Measurements from ENCODE around the gene NRIP1. TPM values are rescaled to one million over a fixed set of nuclear protein-coding genes. Genes with fewer than 3 reads are reported as not detected.
A peak's percentile ranks its signal among the peaks of the same experiment; 100 is the strongest.

The NRIP1 gene
- total RNA-seq, 1 experiment from 2014 or later = 19.1 TPM

DNA sequence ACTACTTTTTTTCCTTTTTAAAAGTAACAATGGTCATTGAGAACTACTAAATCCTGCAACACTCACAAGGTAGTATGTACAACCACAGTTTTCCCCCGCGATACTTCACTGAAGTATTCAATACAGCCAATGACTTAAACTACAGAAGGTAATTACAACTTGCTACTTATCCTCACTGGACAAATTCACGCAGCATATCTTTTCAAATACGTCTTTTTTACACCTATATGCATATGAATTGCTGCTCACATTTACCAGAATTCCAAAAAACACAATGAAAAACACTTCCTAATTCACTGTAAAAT lies 12.4 kb downstream of the NRIP1 start:
- BruUV-seq (replicated peaks) = no TSS peak
- DNase-seq (ENCODE audit: low read depth, low spot score) (no peak), ATAC-seq (peak; percentile 37; the same call in 1 of the 2 replicates)
- in situ Hi-C loops (cut with HindIII; ENCODE audit: low pct_unique_long_range_greater_than_20kb, low sequenced_read_pairs) (no loop called here), intact Hi-C loops (cut with micrococcal nuclease; ENCODE audit: unreplicated experiment) (no loop called here)
- Histone ChIP-seq H3K27me3 (ENCODE audit: control insufficient read depth, insufficient read depth, low read length) (no peaks in the 10 kb centered on the region), H3K9me3 (ENCODE audit: control insufficient read depth, insufficient read depth, low read depth, low read length) (no peaks in the 10 kb centered on the region), H3K36me3 (ENCODE audit: control insufficient read depth, insufficient read depth, low read length) (no peaks in the 10 kb centered on the region), H3K4me3 (ENCODE audit: low read depth in 2 of 2, low read length in 2 of 2) (peak overlapping the region; percentile 1 to 29; a peak in 2 of 4 replicates), H3K27ac (ENCODE audit: low read length) (peak overlapping the region; percentile 71), H3K4me1 (ENCODE audit: control insufficient read depth, insufficient read depth, low read length) (peaks cover 31% of the 10 kb centered on the region)
- ChIA-PET POLR2A (no interaction called here), CTCF (no interaction called here)
- TF ChIP-seq TCF7L2 (IDR thresholded peaks at IDR 0.05; ENCODE audit: low read depth, low read length) (no peak), REST (IDR thresholded peaks at IDR 0.05; ENCODE audit: insufficient read depth in 1 of 2, low read depth in 2 of 2, low read length in 1 of 2) (no peak)

DNA sequence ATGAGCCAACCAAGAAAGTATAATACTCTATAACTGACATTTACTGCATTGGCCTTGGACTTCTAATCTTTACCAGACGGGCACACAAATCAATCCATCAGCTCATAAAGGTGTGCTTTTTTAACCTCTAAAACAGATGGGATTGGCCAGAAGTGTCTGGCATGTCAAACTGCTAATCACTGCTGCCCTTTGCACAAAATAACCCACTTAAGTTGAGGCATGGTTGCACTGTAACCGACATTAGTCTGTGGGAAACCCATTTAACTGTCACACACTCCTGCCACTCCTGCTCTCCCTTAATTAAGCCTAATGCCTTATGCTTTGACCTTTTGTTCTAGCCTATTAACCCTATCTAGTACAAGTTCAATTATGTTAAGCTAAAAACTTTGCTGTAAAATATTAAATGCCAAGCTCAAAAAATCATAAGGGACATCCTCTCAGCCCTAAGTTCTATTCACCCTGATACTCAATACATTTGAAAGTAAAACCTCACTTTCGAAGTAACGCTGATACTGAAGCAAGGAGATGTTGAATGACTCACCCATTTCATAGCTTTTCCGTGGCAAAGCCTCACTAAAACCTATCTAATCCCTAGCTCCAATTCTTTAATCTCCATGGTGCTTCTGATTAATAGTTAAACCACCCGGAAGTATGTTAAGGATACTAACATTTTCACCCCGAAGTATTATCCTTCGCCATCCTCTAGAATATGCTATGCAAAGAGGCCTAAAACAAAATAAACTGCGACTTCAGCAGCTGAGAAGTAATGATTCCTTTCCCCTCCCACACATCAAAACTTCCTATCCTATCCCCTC lies 12.9 kb downstream of the NRIP1 start:
- peak; percentile 63 for ATAC-seq
- in situ Hi-C loops (cut with HindIII; ENCODE audit: low pct_unique_long_range_greater_than_20kb, low sequenced_read_pairs) = no loop called here
- BruUV-seq (replicated peaks) = no TSS peak
- no peaks in the 10 kb centered on the region for H3K27me3 ChIP-seq (ENCODE audit: control insufficient read depth, insufficient read depth, low read length)
- ChIA-PET CTCF (no interaction called here), POLR2A (no interaction called here)
- H3K36me3 ChIP-seq (ENCODE audit: control insufficient read depth, insufficient read depth, low read length) = no peaks in the 10 kb centered on the region
- peak overlapping the region; percentile 71 for H3K27ac ChIP-seq (ENCODE audit: low read length)
- no peak for DNase-seq (ENCODE audit: low read depth, low spot score)
- no peak for TF ChIP-seq TCF7L2 (IDR thresholded peaks at IDR 0.05; ENCODE audit: low read depth, low read length)
- no peak for TF ChIP-seq SIN3A (IDR thresholded peaks at IDR 0.05; ENCODE audit: borderline replicate concordance, insufficient read depth, low read depth, low read length)
- TF ChIP-seq REST (IDR thresholded peaks at IDR 0.05; ENCODE audit: insufficient read depth in 1 of 2, low read depth in 2 of 2, low read length in 1 of 2) = no peak
- no peak for TF ChIP-seq POLR2AphosphoS5 (IDR thresholded peaks at IDR 0.05; ENCODE audit: low read depth, low read length)
- TF ChIP-seq, protein P1, sequence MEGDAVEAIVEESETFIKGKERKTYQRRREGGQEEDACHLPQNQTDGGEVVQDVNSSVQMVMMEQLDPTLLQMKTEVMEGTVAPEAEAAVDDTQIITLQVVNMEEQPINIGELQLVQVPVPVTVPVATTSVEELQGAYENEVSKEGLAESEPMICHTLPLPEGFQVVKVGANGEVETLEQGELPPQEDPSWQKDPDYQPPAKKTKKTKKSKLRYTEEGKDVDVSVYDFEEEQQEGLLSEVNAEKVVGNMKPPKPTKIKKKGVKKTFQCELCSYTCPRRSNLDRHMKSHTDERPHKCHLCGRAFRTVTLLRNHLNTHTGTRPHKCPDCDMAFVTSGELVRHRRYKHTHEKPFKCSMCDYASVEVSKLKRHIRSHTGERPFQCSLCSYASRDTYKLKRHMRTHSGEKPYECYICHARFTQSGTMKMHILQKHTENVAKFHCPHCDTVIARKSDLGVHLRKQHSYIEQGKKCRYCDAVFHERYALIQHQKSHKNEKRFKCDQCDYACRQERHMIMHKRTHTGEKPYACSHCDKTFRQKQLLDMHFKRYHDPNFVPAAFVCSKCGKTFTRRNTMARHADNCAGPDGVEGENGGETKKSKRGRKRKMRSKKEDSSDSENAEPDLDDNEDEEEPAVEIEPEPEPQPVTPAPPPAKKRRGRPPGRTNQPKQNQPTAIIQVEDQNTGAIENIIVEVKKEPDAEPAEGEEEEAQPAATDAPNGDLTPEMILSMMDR (IDR thresholded peaks at IDR 0.05) = no peak
- no peaks in the 10 kb centered on the region for H3K9me3 ChIP-seq (ENCODE audit: control insufficient read depth, insufficient read depth, low read depth, low read length)
- H3K4me1 ChIP-seq (ENCODE audit: control insufficient read depth, insufficient read depth, low read length) = peaks cover 28% of the 10 kb centered on the region
- peak overlapping the region; percentile 1 to 29; a peak in 2 of 4 replicates for H3K4me3 ChIP-seq (ENCODE audit: low read depth in 2 of 2, low read length in 2 of 2)
- intact Hi-C loops (cut with micrococcal nuclease; ENCODE audit: unreplicated experiment) = no loop called here
